Fibroblast of gingiva (primary cell): Measurements from ENCODE around the gene ID3.

Source experiments
- DNase-seq: peaks from one replicate; pipeline ENCODE4 v3.0.0-alpha.2; 2011; ENCODE audit warnings: low read depth

Gene ID3

GRCh38 chr1:23526329-23527041 lies 32.8 kb downstream of the ID3 start:
- DNase-seq = no peak

GRCh38 chr1:23525558-23526250 lies 33.6 kb downstream of the ID3 start:
- no peak for DNase-seq

- DNase-seq = no peak
Observed at GRCh38 chr1:23524716-23525401, 34.4 kb downstream of the ID3 start.

- no peak for DNase-seq
Observed at GRCh38 chr1:23524163-23524562, 35.1 kb downstream of the ID3 start.

GRCh38 chr1:23522244-23522982 lies 36.9 kb downstream of the ID3 start:
- DNase-seq = peak; percentile 53

GRCh38 chr1:23521588-23521987 lies 37.7 kb downstream of the ID3 start:
- no peak for DNase-seq

- DNase-seq = no peak
Observed at GRCh38 chr1:23517581-23517980, 41.7 kb downstream of the ID3 start.

- no peak for DNase-seq
Observed at GRCh38 chr1:23515905-23516304, 43.4 kb downstream of the ID3 start.

GRCh38 chr1:23514111-23514679 lies 45.1 kb downstream of the ID3 start:
- no peak for DNase-seq

- no peak for DNase-seq
Observed at GRCh38 chr1:23509896-23510295, 49.4 kb downstream of the ID3 start.
